Ishikawa (cell line): ENCODE data around the gene ATG12.

Experiments used
- CEBPB ChIP-seq: IDR thresholded peaks from 2 replicates; pipeline ENCODE4 v1.6.1; 2012
- CREB1 ChIP-seq: IDR thresholded peaks from 2 replicates; pipeline ENCODE4 v1.6.1; 2012; ENCODE audit warnings: low read depth
- EGR1 ChIP-seq: IDR thresholded peaks from 2 replicates; pipeline ENCODE4 v1.6.1; 2012
- EP300 ChIP-seq: IDR thresholded peaks from 2 replicates; pipeline ENCODE4 v1.6.1; 2012; ENCODE audit warnings: borderline replicate concordance
- FOXM1 ChIP-seq: IDR thresholded peaks from 2 replicates; pipeline ENCODE4 v1.6.1; 2012; ENCODE audit warnings: low read depth, borderline replicate concordance
- NFIC ChIP-seq: IDR thresholded peaks from 2 replicates; pipeline ENCODE4 v1.6.1; 2012
- RAD21 ChIP-seq: IDR thresholded peaks from 2 replicates; pipeline ENCODE4 v1.6.1; 2012; ENCODE audit warnings: low read depth
- TAF1 ChIP-seq: IDR thresholded peaks from 2 replicates; pipeline ENCODE4 v1.6.1; 2012; ENCODE audit warnings: low read depth, mild to moderate bottlenecking
- TCF12 ChIP-seq: IDR thresholded peaks from 2 replicates; pipeline ENCODE4 v1.6.1; 2012; ENCODE audit warnings: low read depth
- TEAD4 ChIP-seq: IDR thresholded peaks from 2 replicates; pipeline ENCODE4 v1.6.1; 2012
- YY1 ChIP-seq: IDR thresholded peaks from 2 replicates; pipeline ENCODE4 v1.6.1; 2012; ENCODE audit warnings: low read depth
- ZBTB7A ChIP-seq: IDR thresholded peaks from 2 replicates; pipeline ENCODE4 v1.6.1; 2012; ENCODE audit warnings: low read depth
- TF ChIP-seq, protein P1 (sequence below): IDR thresholded peaks from 2 replicates; pipeline ENCODE4 v1.6.1; 2012
- TF ChIP-seq, protein P2 (sequence below): IDR thresholded peaks from 2 replicates; pipeline ENCODE4 v1.6.1; 2012; ENCODE audit warnings: low read depth, mild to moderate bottlenecking
- TF ChIP-seq, protein P3 (sequence below): IDR thresholded peaks from 2 replicates; pipeline ENCODE4 v1.6.1; 2012

Gene ATG12

DNA sequence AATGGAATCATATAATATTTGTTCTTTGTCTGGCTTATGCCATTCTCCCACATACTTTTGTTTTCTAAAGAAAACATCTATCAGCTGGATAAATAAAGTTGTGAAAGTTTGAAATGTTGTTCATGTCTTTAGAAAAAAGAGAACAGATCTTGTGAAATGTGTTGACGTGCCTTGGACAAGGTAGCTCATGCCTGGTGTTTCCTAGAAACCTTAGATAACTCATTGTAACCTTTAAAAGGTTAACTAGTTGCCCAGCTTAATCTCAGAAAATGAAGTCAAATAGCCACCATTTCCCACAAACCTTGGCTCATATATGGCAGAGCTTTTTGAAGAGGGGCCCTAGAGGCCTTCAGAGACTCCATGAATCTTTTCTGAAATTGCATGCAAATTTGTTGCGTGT lies 40.2 kb downstream of the ATG12 start:
- TF ChIP-seq CREB1: no peak
- TF ChIP-seq, protein P1, sequence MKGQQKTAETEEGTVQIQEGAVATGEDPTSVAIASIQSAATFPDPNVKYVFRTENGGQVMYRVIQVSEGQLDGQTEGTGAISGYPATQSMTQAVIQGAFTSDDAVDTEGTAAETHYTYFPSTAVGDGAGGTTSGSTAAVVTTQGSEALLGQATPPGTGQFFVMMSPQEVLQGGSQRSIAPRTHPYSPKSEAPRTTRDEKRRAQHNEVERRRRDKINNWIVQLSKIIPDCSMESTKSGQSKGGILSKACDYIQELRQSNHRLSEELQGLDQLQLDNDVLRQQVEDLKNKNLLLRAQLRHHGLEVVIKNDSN: no peak
- TF ChIP-seq, protein P2, sequence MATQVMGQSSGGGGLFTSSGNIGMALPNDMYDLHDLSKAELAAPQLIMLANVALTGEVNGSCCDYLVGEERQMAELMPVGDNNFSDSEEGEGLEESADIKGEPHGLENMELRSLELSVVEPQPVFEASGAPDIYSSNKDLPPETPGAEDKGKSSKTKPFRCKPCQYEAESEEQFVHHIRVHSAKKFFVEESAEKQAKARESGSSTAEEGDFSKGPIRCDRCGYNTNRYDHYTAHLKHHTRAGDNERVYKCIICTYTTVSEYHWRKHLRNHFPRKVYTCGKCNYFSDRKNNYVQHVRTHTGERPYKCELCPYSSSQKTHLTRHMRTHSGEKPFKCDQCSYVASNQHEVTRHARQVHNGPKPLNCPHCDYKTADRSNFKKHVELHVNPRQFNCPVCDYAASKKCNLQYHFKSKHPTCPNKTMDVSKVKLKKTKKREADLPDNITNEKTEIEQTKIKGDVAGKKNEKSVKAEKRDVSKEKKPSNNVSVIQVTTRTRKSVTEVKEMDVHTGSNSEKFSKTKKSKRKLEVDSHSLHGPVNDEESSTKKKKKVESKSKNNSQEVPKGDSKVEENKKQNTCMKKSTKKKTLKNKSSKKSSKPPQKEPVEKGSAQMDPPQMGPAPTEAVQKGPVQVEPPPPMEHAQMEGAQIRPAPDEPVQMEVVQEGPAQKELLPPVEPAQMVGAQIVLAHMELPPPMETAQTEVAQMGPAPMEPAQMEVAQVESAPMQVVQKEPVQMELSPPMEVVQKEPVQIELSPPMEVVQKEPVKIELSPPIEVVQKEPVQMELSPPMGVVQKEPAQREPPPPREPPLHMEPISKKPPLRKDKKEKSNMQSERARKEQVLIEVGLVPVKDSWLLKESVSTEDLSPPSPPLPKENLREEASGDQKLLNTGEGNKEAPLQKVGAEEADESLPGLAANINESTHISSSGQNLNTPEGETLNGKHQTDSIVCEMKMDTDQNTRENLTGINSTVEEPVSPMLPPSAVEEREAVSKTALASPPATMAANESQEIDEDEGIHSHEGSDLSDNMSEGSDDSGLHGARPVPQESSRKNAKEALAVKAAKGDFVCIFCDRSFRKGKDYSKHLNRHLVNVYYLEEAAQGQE: no peak

DNA sequence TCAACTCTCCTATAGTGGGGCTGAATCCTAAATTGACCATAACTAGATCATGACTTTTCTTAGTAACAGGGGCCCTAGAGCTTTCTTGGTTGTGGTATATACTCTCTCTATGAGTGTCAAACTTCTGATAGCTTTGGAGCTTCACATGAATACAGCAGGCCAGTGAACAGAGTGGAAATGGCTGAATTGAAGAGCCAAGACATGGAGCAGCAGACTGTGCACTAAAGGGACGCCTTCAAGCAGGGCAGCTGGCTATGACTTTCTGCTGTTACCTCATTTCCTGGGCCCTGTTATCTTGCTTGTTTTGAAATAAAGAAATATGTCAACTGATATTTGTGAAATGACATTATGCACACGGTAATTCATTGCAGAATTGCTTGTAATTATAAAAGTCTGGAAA lies 41.3 kb downstream of the ATG12 start:
- no peak for TF ChIP-seq EP300
- no peak for TF ChIP-seq CEBPB
- no peak for TF ChIP-seq RAD21
- TF ChIP-seq, protein P3, sequence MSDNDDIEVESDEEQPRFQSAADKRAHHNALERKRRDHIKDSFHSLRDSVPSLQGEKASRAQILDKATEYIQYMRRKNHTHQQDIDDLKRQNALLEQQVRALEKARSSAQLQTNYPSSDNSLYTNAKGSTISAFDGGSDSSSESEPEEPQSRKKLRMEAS: no peak
- TF ChIP-seq, protein P1: no peak
- TF ChIP-seq YY1: no peak

DNA sequence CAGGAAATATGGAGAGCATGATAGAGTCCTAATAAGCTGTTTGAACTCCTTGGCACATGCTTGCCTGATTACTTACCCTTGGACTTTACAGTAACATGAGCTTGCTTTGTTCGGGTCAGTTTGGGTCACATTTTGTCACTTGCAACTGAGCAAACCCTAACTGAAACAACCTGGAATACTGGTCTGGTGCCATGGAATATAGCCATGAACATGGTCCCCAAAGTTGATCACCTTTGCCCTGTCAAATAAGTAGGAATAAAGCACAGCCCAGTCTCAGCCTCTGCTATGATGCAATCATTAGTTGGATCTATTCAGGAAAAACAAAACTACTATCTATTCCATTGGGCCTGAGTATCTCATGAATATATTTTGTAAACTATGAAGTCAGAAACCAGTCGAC lies 43.1 kb downstream of the ATG12 start:
- no peak for TF ChIP-seq YY1
- TF ChIP-seq, protein P1: no peak
- TF ChIP-seq, protein P3: no peak
- TF ChIP-seq, protein P2: no peak
- no peak for TF ChIP-seq RAD21
- no peak for TF ChIP-seq CEBPB
- TF ChIP-seq CREB1: no peak
- no peak for TF ChIP-seq TAF1
- TF ChIP-seq TEAD4: no peak
- TF ChIP-seq FOXM1: no peak
- TF ChIP-seq TCF12: no peak
- no peak for TF ChIP-seq NFIC
- no peak for TF ChIP-seq EGR1
- no peak for TF ChIP-seq ZBTB7A
- no peak for TF ChIP-seq EP300

DNA sequence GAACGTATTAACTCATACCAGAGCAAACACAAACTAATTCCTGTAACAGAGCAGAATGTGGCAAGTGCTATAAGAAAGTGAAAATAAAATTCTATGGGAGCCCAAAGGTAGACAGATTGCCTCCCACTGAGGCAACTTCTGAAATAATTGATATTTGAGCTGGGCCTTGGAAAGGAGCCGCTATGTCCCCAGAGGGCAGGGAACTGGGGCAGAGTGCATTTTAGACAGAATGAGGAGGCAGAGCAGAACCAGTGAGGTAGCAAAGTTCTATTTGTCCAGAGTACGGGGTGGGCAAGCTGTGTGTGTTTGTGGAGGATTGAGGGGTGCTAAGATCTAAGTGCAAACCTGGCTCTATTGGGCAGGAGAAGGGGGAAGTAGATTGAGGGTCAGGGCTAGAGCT lies 44.7 kb downstream of the ATG12 start:
- TF ChIP-seq YY1: no peak
- TF ChIP-seq, protein P2: no peak
- no peak for TF ChIP-seq TEAD4
- TF ChIP-seq ZBTB7A: no peak
- TF ChIP-seq, protein P1: no peak
- no peak for TF ChIP-seq TAF1
- no peak for TF ChIP-seq EGR1
- no peak for TF ChIP-seq NFIC
- TF ChIP-seq EP300: no peak
- TF ChIP-seq CEBPB: no peak
- no peak for TF ChIP-seq FOXM1
- TF ChIP-seq, protein P3: no peak
- TF ChIP-seq CREB1: no peak
- TF ChIP-seq TCF12: no peak
- no peak for TF ChIP-seq RAD21
